COLO668 (cell line): ENCODE data around the gene PPP1R3E.

Source experiments
- DNase-seq: peaks from one replicate; lab custom pipeline; 2025; ENCODE audit not compliant: unreplicated experiment; lab: John Stamatoyannopoulos, UW

Gene PPP1R3E

GRCh38 chr14:23322568-23323517, 20.2 kb upstream of the PPP1R3E start:
- no peak for DNase-seq

- peak; percentile 59 for DNase-seq
Observed at GRCh38 chr14:23321572-23322547, 19.2 kb upstream of the PPP1R3E start.

GRCh38 chr14:23320584-23321571, 18.2 kb upstream of the PPP1R3E start, which contains the start of gene PABPN1:
Gene PABPN1 (plus strand): TSS chr14:23321457. CDS start chr14:23321470, 13 bp downstream.
- DNase-seq: peak; percentile 99

GRCh38 chr14:23319746-23320583, 17.3 kb upstream of the PPP1R3E start:
- DNase-seq: no peak

GRCh38 chr14:23316300-23316699, 13.6 kb upstream of the PPP1R3E start:
- no peak for DNase-seq

- DNase-seq: no peak
Observed at GRCh38 chr14:23310546-23310945, 7.9 kb upstream of the PPP1R3E start.

GRCh38 chr14:23308721-23309445, 6.2 kb upstream of the PPP1R3E start:
- no peak for DNase-seq

GRCh38 chr14:23307687-23308644, 5.3 kb upstream of the PPP1R3E start:
- DNase-seq: no peak

- no peak for DNase-seq
Observed at GRCh38 chr14:23307146-23307530, 4.5 kb upstream of the PPP1R3E start.

GRCh38 chr14:23306412-23307145, 3.9 kb upstream of the PPP1R3E start, which contains the start of gene BCL2L2:
Gene BCL2L2 (plus strand): TSS chr14:23306833. CDS start chr14:23307768, 935 bp downstream.
- peak; percentile 95 for DNase-seq

GRCh38 chr14:23301969-23302289, 730 bp downstream of the PPP1R3E start:
- no peak for DNase-seq

GRCh38 chr14:23301288-23301968, 1.2 kb downstream of the PPP1R3E start:
- DNase-seq: peak; percentile 100

- DNase-seq: peak; percentile 42
Observed at GRCh38 chr14:23300687-23301223, 1.9 kb downstream of the PPP1R3E start.

- no peak for DNase-seq
Observed at GRCh38 chr14:23299986-23300686, 2.5 kb downstream of the PPP1R3E start.

GRCh38 chr14:23299211-23299957, 3.3 kb downstream of the PPP1R3E start:
- DNase-seq: no peak
